Keratinocyte (primary cell): Measurements from ENCODE around the gene KRTAP9-9.
"Not testable (repeated sequence)": the region's sequence is repeated elsewhere in the genome, so short reads cannot be mapped to it uniquely, and the experiment has no call there.

Experiments
- CTCF ChIP-seq, 3 experiments: IDR thresholded peaks in 1 of 3; conservative IDR thresholded peaks in 1 of 3; optimal IDR thresholded peaks in 1 of 3; 2 replicates in 2 of 3; 3 replicates in 1 of 3; pipeline versions ENCODE3 to v1.5.1; 2011; ENCODE audit warnings: low read length in 3 of 3, mild to moderate bottlenecking in 3 of 3, moderate library complexity in 2 of 3, control low read depth in 1 of 3, inconsistent platforms in 1 of 3; ENCODE audit not compliant: insufficient read depth in 2 of 3; ENCODE audit errors: extremely low read depth in 1 of 3
- EZH2 ChIP-seq: IDR thresholded peaks from one replicate; pipeline ENCODE4 v1.6.1; 2012; ENCODE audit warnings: inconsistent platforms, mild to moderate bottlenecking, low read length, moderate library complexity

DNA sequence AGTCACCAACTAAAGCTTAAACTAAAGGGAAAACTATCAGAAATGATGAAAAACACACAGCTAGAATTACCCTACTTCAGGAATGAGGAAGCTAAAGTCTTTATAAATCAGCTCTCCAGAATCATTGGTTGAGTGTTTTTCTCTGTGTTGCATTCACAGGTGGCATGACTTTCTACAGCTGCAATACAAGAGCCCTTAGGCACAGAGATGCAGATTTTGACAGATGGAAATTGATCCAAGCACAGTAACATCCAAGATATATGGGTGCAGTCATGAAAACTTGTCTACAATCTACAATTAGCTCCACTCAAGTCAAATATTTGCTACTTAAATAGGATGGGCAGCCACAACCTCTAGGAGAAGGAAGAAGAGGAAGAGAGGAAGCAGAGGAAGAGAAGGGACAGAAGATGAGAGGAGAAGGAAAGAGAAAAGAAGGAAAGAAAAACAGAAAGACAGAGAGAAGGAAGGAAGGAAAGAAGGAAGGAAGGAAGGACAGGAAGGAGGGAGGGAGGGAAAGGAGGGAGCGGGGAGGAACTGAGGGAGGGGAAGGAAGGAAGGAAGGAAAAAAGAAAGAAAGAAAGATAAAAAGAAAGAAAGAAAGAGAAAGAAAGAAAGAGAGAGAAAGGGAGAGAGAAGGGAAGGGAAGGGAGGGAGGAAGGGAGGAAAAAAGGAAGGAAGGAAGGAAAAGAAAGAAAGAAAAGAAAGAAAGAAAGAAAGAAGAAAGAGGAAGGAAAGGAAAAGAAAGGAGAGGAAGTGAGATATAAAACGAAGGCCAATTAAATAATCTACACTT lies 8.0 kb upstream of the KRTAP9-9 start:
- not testable (repeated sequence) for TF ChIP-seq CTCF (optimal IDR thresholded peaks at IDR 0.05 in 1 of 3, IDR thresholded peaks at IDR 0.05 in 1 of 3, conservative IDR thresholded peaks at IDR 0.05 in 1 of 3; ENCODE audit: extremely low read depth in 1 of 3, insufficient read depth in 2 of 3, low read length in 3 of 3); EZH2
